H9 (cell line): ENCODE results near the gene TULP3. TPM values are rescaled to one million over a fixed set of nuclear protein-coding genes. Genes with fewer than 3 reads are reported as not detected.

Experiments
- DNase-seq: peaks from one replicate; pipeline ENCODE4 v3.0.0-alpha.2; 2017
- H2AFZ ChIP-seq: one replicate; pipeline ENCODE4 v1.6.1; 2013; ENCODE audit warnings: mild to moderate bottlenecking, low read length, control low read depth, moderate library complexity
- H2AK5ac ChIP-seq: 2 replicates; pipeline ENCODE4 v1.6.1; 2013; ENCODE audit warnings: low read length, control low read depth, mixed read lengths; ENCODE audit not compliant: insufficient read length
- H2BK120ac ChIP-seq: one replicate; pipeline ENCODE4 v1.6.1; 2013; ENCODE audit warnings: low read depth, mild to moderate bottlenecking, low read length, control low read depth, inconsistent platforms; ENCODE audit not compliant: poor library complexity, severe bottlenecking
- H2BK12ac ChIP-seq: 2 replicates; pipeline ENCODE4 v1.6.1; 2013; ENCODE audit warnings: low read length, control low read depth, mixed read lengths, low read depth; ENCODE audit not compliant: insufficient read length
- H2BK15ac ChIP-seq: 2 replicates; pipeline ENCODE4 v1.6.1; 2013; ENCODE audit warnings: low read depth, low read length, control low read depth
- H2BK20ac ChIP-seq: one replicate; pipeline ENCODE4 v1.6.1; 2013; ENCODE audit warnings: low read depth, mild to moderate bottlenecking, low read length, control low read depth, inconsistent platforms; ENCODE audit not compliant: poor library complexity, severe bottlenecking
- H2BK5ac ChIP-seq: 2 replicates; pipeline ENCODE4 v1.6.1; 2013; ENCODE audit warnings: low read length, control low read depth, mixed read lengths; ENCODE audit not compliant: insufficient read length
- H3K14ac ChIP-seq: 2 replicates; pipeline ENCODE4 v1.6.1; 2013; ENCODE audit warnings: low read length, control low read depth; ENCODE audit not compliant: insufficient read depth
- H3K18ac ChIP-seq: 2 replicates; pipeline ENCODE4 v1.6.1; 2013; ENCODE audit warnings: low read depth, mild to moderate bottlenecking, mixed read lengths, low read length, control low read depth; ENCODE audit not compliant: insufficient read length
- H3K23ac ChIP-seq: 2 replicates; pipeline ENCODE4 v1.6.1; 2013; ENCODE audit warnings: low read length, control low read depth, mixed read lengths, low read depth; ENCODE audit not compliant: insufficient read length
- H3K23me2 ChIP-seq: 2 replicates; pipeline ENCODE4 v1.6.1; 2013; ENCODE audit warnings: low read depth, mild to moderate bottlenecking, mixed read lengths, low read length, control low read depth; ENCODE audit not compliant: insufficient read length, poor library complexity, severe bottlenecking
- H3K27ac ChIP-seq: 2 replicates; pipeline ENCODE4 v1.5.1; 2013; ENCODE audit warnings: low read length, control low read depth, mixed read lengths, low read depth; ENCODE audit not compliant: insufficient read length
- H3K27me3 ChIP-seq: 2 replicates; pipeline ENCODE4 v1.6.1; 2013; ENCODE audit warnings: low read length, control low read depth, inconsistent platforms; ENCODE audit not compliant: insufficient read depth
- H3K4ac ChIP-seq: 2 replicates; pipeline ENCODE4 v1.6.1; 2013; ENCODE audit warnings: low read depth, mild to moderate bottlenecking, control low read depth, inconsistent platforms, low read length, moderate library complexity
- H3K4me1 ChIP-seq: 2 replicates; pipeline ENCODE4 v1.6.1; 2013; ENCODE audit warnings: low read length, control low read depth, inconsistent platforms; ENCODE audit not compliant: insufficient read depth
- H3K4me2 ChIP-seq: 2 replicates; pipeline ENCODE4 v1.6.1; 2013; ENCODE audit warnings: low read length, control low read depth, mixed read lengths; ENCODE audit not compliant: insufficient read length, insufficient read depth
- H3K56ac ChIP-seq: 2 replicates; pipeline ENCODE4 v1.6.1; 2013; ENCODE audit warnings: low read depth, mild to moderate bottlenecking, mixed read lengths, low read length, control low read depth; ENCODE audit not compliant: insufficient read length
- H3K79me1 ChIP-seq: 2 replicates; pipeline ENCODE4 v1.6.1; 2013; ENCODE audit warnings: low read depth, mild to moderate bottlenecking, moderate library complexity, low read length, control low read depth, inconsistent platforms; ENCODE audit not compliant: insufficient read depth, poor library complexity, severe bottlenecking
- H3K79me2 ChIP-seq: 2 replicates; pipeline ENCODE4 v1.6.1; 2013; ENCODE audit warnings: low read length, control low read depth, inconsistent platforms; ENCODE audit not compliant: insufficient read depth
- H3K9ac ChIP-seq: 2 replicates; pipeline ENCODE4 v1.6.1; 2013; ENCODE audit warnings: low read length, control low read depth, mixed read lengths; ENCODE audit not compliant: insufficient read length; ENCODE audit errors: extremely low read depth
- H3K9me3 ChIP-seq: one replicate; pipeline ENCODE4 v1.6.1; 2013; ENCODE audit warnings: low read depth, low read length, inconsistent platforms; ENCODE audit not compliant: control insufficient read depth
- H3T11ph ChIP-seq: one replicate; pipeline ENCODE4 v1.6.1; 2013; ENCODE audit warnings: mild to moderate bottlenecking, low read length, control low read depth, inconsistent platforms
- H4K20me1 ChIP-seq: one replicate; pipeline ENCODE4 v1.6.1; 2013; ENCODE audit not compliant: control insufficient read depth, insufficient read length, insufficient read depth
- H4K5ac ChIP-seq: 2 replicates; pipeline ENCODE4 v1.6.1; 2013; ENCODE audit warnings: low read depth, mild to moderate bottlenecking, mixed read lengths, low read length, control low read depth; ENCODE audit not compliant: insufficient read length
- H4K8ac ChIP-seq: replicated peaks from 2 replicates; pipeline ENCODE4 v1.6.1; 2013; ENCODE audit warnings: low read length, control low read depth, mixed read lengths, low read depth; ENCODE audit not compliant: insufficient read length
- H4K91ac ChIP-seq: 2 replicates; pipeline ENCODE4 v1.6.1; 2013; ENCODE audit warnings: low read depth, mild to moderate bottlenecking, moderate library complexity, mixed read lengths, low read length, control low read depth; ENCODE audit not compliant: insufficient read length
- H3K27ac Mint-ChIP-seq, 3 experiments: 2 replicates in 2 of 3; 3 replicates in 1 of 3; pipeline ENCODE4 v1.8.0; 2020 to 2021; ENCODE audit warnings: mixed read lengths in 3 of 3, mild to moderate bottlenecking in 1 of 3, moderate library complexity in 1 of 3
- H3K27me3 Mint-ChIP-seq: 2 replicates; pipeline ENCODE4 v1.8.0; 2021; ENCODE audit warnings: low read depth, mild to moderate bottlenecking, moderate library complexity, mixed read lengths
- H3K36me3 Mint-ChIP-seq, 3 experiments: 2 replicates in 2 of 3; 3 replicates in 1 of 3; pipeline ENCODE4 v1.8.0; 2020 to 2021; ENCODE audit warnings: low read depth in 3 of 3, mixed read lengths in 3 of 3; ENCODE audit not compliant: insufficient read depth in 1 of 3
- H3K4me1 Mint-ChIP-seq, 2 experiments: 2 replicates each; pipeline ENCODE4 v1.8.0; 2020; ENCODE audit warnings: mixed read lengths in 2 of 2
- H3K4me3 Mint-ChIP-seq, 2 experiments: 2 replicates in 1 of 2; 3 replicates in 1 of 2; pipeline ENCODE4 v1.8.0; 2020 to 2021; ENCODE audit warnings: mild to moderate bottlenecking in 2 of 2, mixed read lengths in 2 of 2, moderate library complexity in 1 of 2
- H3K9me3 Mint-ChIP-seq, 2 experiments: 2 replicates in 1 of 2; 3 replicates in 1 of 2; pipeline ENCODE4 v1.8.0; 2020; ENCODE audit warnings: mild to moderate bottlenecking in 2 of 2, mixed read lengths in 2 of 2, moderate library complexity in 1 of 2
- WGBS: extraction: QIAGEN DNeasy Blood & Tissue Kit; methylation state at CpG from one replicate; pipeline ENCODE4 v1.1.7; 2013; ENCODE audit warnings: missing lambda C conversion rate, low lambda C conversion rate, mixed read lengths; ENCODE audit not compliant: insufficient read length; ENCODE audit errors: extremely low coverage; 5-methylcytosine and 5-hydroxymethylcytosine counted together
- total RNA-seq: library from RNA; stranded (reverse); gene quantifications from 2 replicates; pipeline ENCODE4 v1.2.1, GENCODE V29; 2021
- TF ChIP-seq, protein P1 (sequence below): fragments of 200-600 bp; sonication (generic); conservative IDR thresholded peaks from 3 replicates; pipeline ENCODE4 v1.8.0; 2021; ENCODE audit warnings: antibody characterized with exemption, mild to moderate bottlenecking

TULP3 gene
- total RNA-seq, 1 experiment from 2014 or later: 22.3 TPM

DNA sequence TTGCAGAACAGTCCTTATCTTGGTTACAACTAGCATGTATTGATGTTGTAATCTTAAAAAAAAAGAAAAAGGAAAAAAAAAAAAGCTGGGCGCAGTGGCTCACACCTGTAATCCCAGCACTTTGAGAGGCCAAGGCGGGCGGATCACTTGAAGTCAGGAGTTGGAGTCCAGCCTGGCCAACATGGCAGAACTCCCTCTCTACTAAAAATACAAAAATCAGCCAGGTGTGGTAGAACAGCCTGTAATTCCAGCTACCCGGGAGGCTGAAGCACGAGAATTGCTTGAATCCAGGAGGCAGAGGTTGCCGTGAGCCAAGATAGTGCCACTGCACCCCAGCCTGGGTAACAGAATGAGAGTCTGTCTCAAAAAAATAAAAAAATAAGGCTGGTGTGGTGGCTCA, 42.9 kb downstream of the TULP3 start:
- Histone ChIP-seq H2AFZ (no peak overlapping the region), H3K4me2 (no peak overlapping the region), H3K18ac (no peak overlapping the region), H3K56ac (no peak overlapping the region), H3K9me3 (no peaks in the 10 kb centered on the region), H3K79me2 (no peaks in the 10 kb centered on the region), H2BK5ac (no peak overlapping the region), H3K79me1 (no peaks in the 10 kb centered on the region), H4K91ac (no peak overlapping the region), H3K23me2 (no peaks in the 10 kb centered on the region), H4K20me1 (no peaks in the 10 kb centered on the region), H2BK15ac (no peak overlapping the region), H3K27ac (no peak overlapping the region), H3K4me1 (no peaks in the 10 kb centered on the region), H4K5ac (no peak overlapping the region), H3K23ac (no peak overlapping the region), H3T11ph (no peak overlapping the region), H2BK120ac (no peak overlapping the region), H4K8ac (no peak overlapping the region), H2AK5ac (no peak overlapping the region), H2BK20ac (no peak overlapping the region), H3K4ac (no peak overlapping the region), H3K27me3 (no peaks in the 10 kb centered on the region), H2BK12ac (no peak overlapping the region), H3K9ac (no peak overlapping the region), H3K14ac (no peak overlapping the region)
- no peak overlapping the region for H3K27ac Mint-ChIP-seq
- no peak overlapping the region for H3K4me3 Mint-ChIP-seq
- no peaks in the 10 kb centered on the region for H3K4me1 Mint-ChIP-seq
- DNase-seq: no peak
- TF ChIP-seq, protein P1, sequence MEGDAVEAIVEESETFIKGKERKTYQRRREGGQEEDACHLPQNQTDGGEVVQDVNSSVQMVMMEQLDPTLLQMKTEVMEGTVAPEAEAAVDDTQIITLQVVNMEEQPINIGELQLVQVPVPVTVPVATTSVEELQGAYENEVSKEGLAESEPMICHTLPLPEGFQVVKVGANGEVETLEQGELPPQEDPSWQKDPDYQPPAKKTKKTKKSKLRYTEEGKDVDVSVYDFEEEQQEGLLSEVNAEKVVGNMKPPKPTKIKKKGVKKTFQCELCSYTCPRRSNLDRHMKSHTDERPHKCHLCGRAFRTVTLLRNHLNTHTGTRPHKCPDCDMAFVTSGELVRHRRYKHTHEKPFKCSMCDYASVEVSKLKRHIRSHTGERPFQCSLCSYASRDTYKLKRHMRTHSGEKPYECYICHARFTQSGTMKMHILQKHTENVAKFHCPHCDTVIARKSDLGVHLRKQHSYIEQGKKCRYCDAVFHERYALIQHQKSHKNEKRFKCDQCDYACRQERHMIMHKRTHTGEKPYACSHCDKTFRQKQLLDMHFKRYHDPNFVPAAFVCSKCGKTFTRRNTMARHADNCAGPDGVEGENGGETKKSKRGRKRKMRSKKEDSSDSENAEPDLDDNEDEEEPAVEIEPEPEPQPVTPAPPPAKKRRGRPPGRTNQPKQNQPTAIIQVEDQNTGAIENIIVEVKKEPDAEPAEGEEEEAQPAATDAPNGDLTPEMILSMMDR: no peak
- H3K9me3 Mint-ChIP-seq: no peaks in the 10 kb centered on the region
- peaks cover 3 to 50% (median 47%) of the 10 kb centered on the region in 3 experiments for H3K36me3 Mint-ChIP-seq
- H3K27me3 Mint-ChIP-seq: no peaks in the 10 kb centered on the region
- no CpG with 5 or more reads among the region's 6 CpGs for WGBS
